IMR-90 (cell line): ENCODE measurements around the gene FAM25A. TPM values are rescaled to one million over a fixed set of nuclear protein-coding genes. Genes with fewer than 3 reads are reported as not detected.
A peak's percentile ranks its signal among the peaks of the same experiment; 100 is the strongest.
"Not testable (repeated sequence)": the region's sequence is repeated elsewhere in the genome, so short reads cannot be mapped to it uniquely, and the experiment has no call there.

Source experiments
- ATAC-seq: fragments of 200-7000 bp; cut with Tn5 transposase; 2 replicates; pipeline ENCODE4 v1.9.1; 2020; ENCODE audit warnings: low read depth, mild to moderate bottlenecking, moderate library complexity
- BruUV-seq: library from RNA; stranded (reverse); fragments of 400-500 nt; replicated peaks from 2 replicates; lab custom pipeline; 2021; lab: Mats Ljungman, UMichigan
- CTCF ChIA-PET: fragments of 300-600 bp; formaldehyde crosslinking; extraction: SDS; loops from one replicate; lab custom pipeline; 2021; ENCODE audit warnings: antibody characterized with exemption; lab: Yijun Ruan, JAX
- POLR2A ChIA-PET: fragments of 300-600 bp; sonication (Branson Sonifier 250); formaldehyde crosslinking; loops from one replicate; lab custom pipeline; 2022; ENCODE audit warnings: antibody characterized with exemption; ENCODE audit not compliant: unreplicated experiment; lab: Charles Lee
- DNase-seq: peaks from one replicate; pipeline ENCODE4 v3.0.0; 2013
- H2AFZ ChIP-seq: replicated peaks from 2 replicates; pipeline ENCODE3; 2013; ENCODE audit warnings: low read length, mild to moderate bottlenecking; ENCODE audit not compliant: poor library complexity
- H2AK5ac ChIP-seq: 2 replicates; pipeline ENCODE4 v1.6.1; 2013; ENCODE audit warnings: low read depth, low read length, inconsistent platforms
- H2AK9ac ChIP-seq: replicated peaks from 2 replicates; pipeline ENCODE3; 2013; ENCODE audit warnings: mild to moderate bottlenecking, low read depth, low read length, moderate library complexity; ENCODE audit not compliant: poor library complexity
- H2BK120ac ChIP-seq: 2 replicates; pipeline ENCODE4 v1.6.1; 2013; ENCODE audit warnings: low read depth, low read length, inconsistent platforms
- H2BK15ac ChIP-seq: 3 replicates; pipeline ENCODE4 v1.6.1; 2013; ENCODE audit warnings: low read depth, low read length, inconsistent platforms
- H2BK20ac ChIP-seq: 2 replicates; pipeline ENCODE4 v1.6.1; 2013; ENCODE audit warnings: low read depth, mild to moderate bottlenecking, inconsistent platforms, low read length, moderate library complexity
- H2BK5ac ChIP-seq: 2 replicates; pipeline ENCODE4 v1.6.1; 2013; ENCODE audit warnings: mild to moderate bottlenecking, low read depth, low read length, inconsistent platforms; ENCODE audit not compliant: poor library complexity, severe bottlenecking
- H3K14ac ChIP-seq: replicated peaks from 2 replicates; pipeline ENCODE4 v1.6.1; 2013; ENCODE audit warnings: low read depth, low read length, inconsistent platforms
- H3K18ac ChIP-seq: 2 replicates; pipeline ENCODE4 v1.6.1; 2013; ENCODE audit warnings: low read depth, low read length, control low read depth
- H3K23ac ChIP-seq: 2 replicates; pipeline ENCODE4 v1.6.1; 2013; ENCODE audit warnings: low read depth, low read length, inconsistent platforms
- H3K27ac ChIP-seq: 2 replicates; pipeline ENCODE4 v1.5.1; 2013; ENCODE audit warnings: mild to moderate bottlenecking, control low read depth, low read length; ENCODE audit not compliant: insufficient read depth
- H3K27me3 ChIP-seq: 2 replicates; pipeline ENCODE4 v1.6.1; 2013; ENCODE audit warnings: low read length; ENCODE audit not compliant: control insufficient read depth, insufficient read depth
- H3K36me3 ChIP-seq: 2 replicates; pipeline ENCODE4 v1.6.1; 2013; ENCODE audit warnings: low read length, mixed read lengths; ENCODE audit not compliant: control insufficient read depth, insufficient read depth
- H3K4ac ChIP-seq: 2 replicates; pipeline ENCODE4 v1.6.1; 2013; ENCODE audit warnings: low read depth, low read length, inconsistent platforms
- H3K4me1 ChIP-seq: 2 replicates; pipeline ENCODE4 v1.6.1; 2013; ENCODE audit warnings: low read length, mixed read lengths; ENCODE audit not compliant: control insufficient read depth, insufficient read depth
- H3K4me2 ChIP-seq: 2 replicates; pipeline ENCODE4 v1.6.1; 2013; ENCODE audit warnings: low read depth, mild to moderate bottlenecking, control low read depth, low read length, moderate library complexity
- H3K4me3 ChIP-seq: 2 replicates; pipeline ENCODE4 v1.5.1; 2013; ENCODE audit warnings: low read depth, mild to moderate bottlenecking, control low read depth, low read length, moderate library complexity; ENCODE audit not compliant: insufficient read depth
- H3K56ac ChIP-seq: 2 replicates; pipeline ENCODE4 v1.6.1; 2013; ENCODE audit warnings: low read length, inconsistent platforms; ENCODE audit not compliant: insufficient read depth; ENCODE audit errors: extremely low read depth
- H3K79me1 ChIP-seq, 2 experiments: 2 replicates each; pipeline ENCODE4 v1.6.1; 2013; ENCODE audit warnings: low read length in 2 of 2, inconsistent platforms in 1 of 2, low read depth in 1 of 2
- H3K9ac ChIP-seq: 2 replicates; pipeline ENCODE4 v1.6.1; 2013; ENCODE audit warnings: low read depth, low read length, control low read depth
- H3K9me1 ChIP-seq: 2 replicates; pipeline ENCODE4 v1.6.1; 2013; ENCODE audit warnings: low read length, inconsistent platforms; ENCODE audit not compliant: insufficient read depth
- H3K9me3 ChIP-seq: 2 replicates; pipeline ENCODE4 v1.6.1; 2013; ENCODE audit warnings: low read length; ENCODE audit not compliant: control insufficient read depth, insufficient read depth
- H4K20me1 ChIP-seq: 2 replicates; pipeline ENCODE4 v1.6.1; 2013; ENCODE audit warnings: low read length, inconsistent platforms; ENCODE audit not compliant: insufficient read depth
- H4K5ac ChIP-seq: 2 replicates; pipeline ENCODE4 v1.6.1; 2013; ENCODE audit warnings: mild to moderate bottlenecking, low read depth, low read length, control low read depth
- H4K8ac ChIP-seq, 2 experiments: 2 replicates each; pipeline ENCODE4 v1.6.1; 2013; ENCODE audit warnings: low read depth in 2 of 2, low read length in 2 of 2, control low read depth in 1 of 2, inconsistent platforms in 1 of 2
- H4K91ac ChIP-seq: 2 replicates; pipeline ENCODE4 v1.6.1; 2013; ENCODE audit warnings: low read depth, low read length, inconsistent platforms; ENCODE audit not compliant: insufficient read depth
- BHLHE40 ChIP-seq: fragments of 150-350 bp; IDR thresholded peaks from 2 replicates; pipeline ENCODE4 v1.6.1; 2016; ENCODE audit warnings: mild to moderate bottlenecking, low read depth, low read length
- WGBS, 2 experiments: methylation state at CpG; one replicate each; pipeline versions ENCODE4 v1.1.5 to v1.1.7; 2013; ENCODE audit warnings: missing lambda C conversion rate in 2 of 2; ENCODE audit not compliant: insufficient read length in 1 of 2; ENCODE audit errors: extremely low coverage in 2 of 2; 5-methylcytosine and 5-hydroxymethylcytosine counted together
- dilution Hi-C: fragments of 300-500 bp; cut with HindIII; formaldehyde crosslinking; loops from one replicate; pipeline ENCODE4 v1.14.3; 2018; ENCODE audit warnings: low sequenced_read_pairs; ENCODE audit not compliant: unreplicated experiment
- in situ Hi-C: fragments of 300-500 bp; cut with MboI; formaldehyde crosslinking; loops from 3 replicates; pipeline ENCODE4 v1.14.3; 2019; ENCODE audit warnings: low sequenced_read_pairs, inconsistent platforms, mixed read lengths
- intact Hi-C: fragments of 100-400 bp; cut with micrococcal nuclease; formaldehyde crosslinking; loops from 2 replicates; pipeline ENCODE4 v1.10.0; 2022
- polyA plus RNA-seq, 3 experiments: library from polyadenylated mRNA; depleted of rRNA; stranded (reverse); fragments of >200 nt; gene quantifications; 2 replicates each; pipeline ENCODE4 v1.2.3, GENCODE V29; 2012; ENCODE audit warnings: low replicate concordance in 1 of 3
- total RNA-seq: library from RNA; depleted of rRNA; stranded (reverse); fragments of >200 nt; gene quantifications from 2 replicates; pipeline ENCODE4 v1.2.3, GENCODE V29; 2012

Gene FAM25A
- total and polyA plus RNA-seq, 2 of the 4 experiments (the other 2 are of a cell fraction) = not detected

DNA sequence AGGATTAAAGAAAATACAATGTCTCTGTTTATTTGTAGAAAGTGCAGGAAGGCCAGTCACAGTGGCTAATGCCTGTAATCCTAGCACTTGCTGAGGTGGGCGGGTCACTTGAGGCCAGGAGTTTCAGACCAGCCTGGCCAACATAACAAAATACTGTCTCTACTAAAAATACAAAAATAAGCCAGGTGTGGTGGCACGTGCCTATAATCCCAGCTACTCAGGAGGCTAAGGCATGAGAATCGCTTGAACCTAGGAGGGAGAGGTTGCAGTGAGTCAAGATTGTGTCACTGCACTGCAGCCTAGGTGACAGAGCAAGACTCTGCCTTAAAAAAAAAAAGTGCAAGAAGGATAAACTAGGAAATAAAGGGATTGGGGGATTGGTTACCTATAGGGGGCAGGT lies 41.6 kb upstream of the FAM25A start:
- H3K9me1 ChIP-seq, H2AFZ ChIP-seq, H3K9me3 ChIP-seq, H2BK20ac ChIP-seq, H2AK5ac ChIP-seq, H3K4me2 ChIP-seq, H3K36me3 ChIP-seq, H3K9ac ChIP-seq, intact Hi-C loops, H3K23ac ChIP-seq, H3K79me1 ChIP-seq, H4K20me1 ChIP-seq, H4K8ac ChIP-seq, H3K27ac ChIP-seq, H3K4me3 ChIP-seq, H3K18ac ChIP-seq, H4K91ac ChIP-seq, dilution Hi-C loops, H2BK5ac ChIP-seq, BruUV-seq, in situ Hi-C loops, H2BK120ac ChIP-seq, H3K4me1 ChIP-seq, H2BK15ac ChIP-seq, H3K4ac ChIP-seq, POLR2A ChIA-PET, H3K27me3 ChIP-seq, H2AK9ac ChIP-seq, H3K56ac ChIP-seq, H3K14ac ChIP-seq, ATAC-seq, H4K5ac ChIP-seq: not testable (repeated sequence)
- TF ChIP-seq BHLHE40 = peak; percentile 62; the same call in 1 of the 2 replicates
- DNase-seq = peak; percentile 27
- WGBS, 2 experiments = no CpG with 5 or more reads among the region's 3 CpGs
- CTCF ChIA-PET = interaction anchor here (1.4 kb wide), 1 partner anchor 12 kb away, joined by 3 read pairs; no protein-coding TSS in a partner anchor
